ENCODE data around the gene MYOC. TPM values are rescaled to one million over a fixed set of nuclear protein-coding genes. Genes with fewer than 3 reads are reported as not detected.

Gene MYOC
- total RNA-seq, 1 experiment from 2014 or later, result not detected

DNA sequence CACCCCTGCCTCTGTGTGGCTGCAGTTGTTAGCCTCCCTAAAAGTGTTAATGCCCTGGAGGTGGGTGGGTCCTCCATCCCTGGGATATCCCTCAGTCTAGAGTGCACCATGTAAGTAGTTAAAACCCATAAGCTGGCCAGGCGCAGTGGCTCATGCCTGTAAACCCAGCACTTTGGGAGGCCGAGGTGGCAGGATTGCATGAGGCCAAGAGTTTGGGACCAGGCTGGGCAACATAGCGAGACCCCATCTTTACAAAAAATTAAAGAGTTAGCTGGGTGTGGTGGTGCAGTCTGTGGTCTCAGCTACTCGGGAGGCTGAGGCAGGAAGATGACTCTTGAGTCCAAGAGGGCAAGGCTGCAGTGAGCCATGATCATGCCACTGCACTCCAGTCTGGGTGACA is 10.3 kb downstream of the MYOC start:
- Histone ChIP-seq H4K20me1 (ENCODE audit: insufficient read depth) (no peaks in the 10 kb centered on the region), H2AFZ (ENCODE audit: low read depth, low read length, poor library complexity, severe bottlenecking) (no peak overlapping the region), H3K9me2 (ENCODE audit: insufficient read depth) (no peaks in the 10 kb centered on the region), H3K36me3 (ENCODE audit: control insufficient read depth in 1 of 2, insufficient read depth in 2 of 2, low read length in 2 of 2) (no peaks in the 10 kb centered on the region), H3K9ac (ENCODE audit: low read length) (no peak overlapping the region), H3K79me2 (ENCODE audit: insufficient read depth, low read length) (no peaks in the 10 kb centered on the region), H3K9me3 (ENCODE audit: control insufficient read depth in 1 of 2, insufficient read depth in 1 of 2, low read depth in 1 of 2, low read length in 2 of 2) (no peaks in the 10 kb centered on the region), H3K27ac (ENCODE audit: low read depth, low read length) (no peak overlapping the region), H3K4me1 (ENCODE audit: control insufficient read depth in 1 of 2, insufficient read depth in 2 of 2, low read length in 2 of 2) (peaks cover 0 to 9% of the 10 kb centered on the region in 2 experiments; a peak in 2 of 4 replicates), H3K27me3 (ENCODE audit: insufficient read depth, low read length) (no peaks in the 10 kb centered on the region), H3K4me3 (replicated peaks in 1 of 2; ENCODE audit: low read depth in 1 of 2, low read length in 2 of 2) (no peak overlapping the region), H3K4me2 (ENCODE audit: low read length) (no peak overlapping the region)
- CTCF ChIA-PET, result interaction anchor here (1.3 kb wide), 2 partner anchors 13 to 344 kb away, joined by 3 to 4 read pairs; no protein-coding TSS in a partner anchor
- POLR2A ChIA-PET, result no interaction called here
- ATAC-seq (no peak), DNase-seq (ENCODE audit: low read depth, low spot score) (no peak)
- intact Hi-C loops (cut with micrococcal nuclease), result no loop called here
- TF ChIP-seq CBX3 (IDR thresholded peaks at IDR 0.05; ENCODE audit: low read depth) (no peak), ATF3 (IDR thresholded peaks at IDR 0.05) (no peak), TCF7L2 (IDR thresholded peaks at IDR 0.05; ENCODE audit: borderline replicate concordance, extremely low read depth, insufficient read depth, insufficient read length) (no peak), SRF (IDR thresholded peaks at IDR 0.05; ENCODE audit: low read depth) (no peak), ZNF274 (IDR thresholded peaks at IDR 0.05; ENCODE audit: low read depth, low read length) (no peak), POLR2A (IDR thresholded peaks at IDR 0.05; ENCODE audit: borderline replicate concordance, extremely low read depth, insufficient read depth, insufficient read length) (no peak), CEBPB (IDR thresholded peaks at IDR 0.05; ENCODE audit: low read depth) (no peak), RAD21 (IDR thresholded peaks at IDR 0.05; ENCODE audit: low read depth) (no peak), CTCF (IDR thresholded peaks at IDR 0.05 in 2 of 3, conservative IDR thresholded peaks at IDR 0.05 in 1 of 3; ENCODE audit: borderline replicate concordance in 1 of 3, insufficient read depth in 1 of 3, low read depth in 2 of 3, low read length in 2 of 3) (no peak), EGR1 (IDR thresholded peaks at IDR 0.05; ENCODE audit: low read depth) (no peak), REST (IDR thresholded peaks at IDR 0.05; ENCODE audit: low read depth) (no peak), JUND (IDR thresholded peaks at IDR 0.05) (no peak)
- TF ChIP-seq, protein P1, sequence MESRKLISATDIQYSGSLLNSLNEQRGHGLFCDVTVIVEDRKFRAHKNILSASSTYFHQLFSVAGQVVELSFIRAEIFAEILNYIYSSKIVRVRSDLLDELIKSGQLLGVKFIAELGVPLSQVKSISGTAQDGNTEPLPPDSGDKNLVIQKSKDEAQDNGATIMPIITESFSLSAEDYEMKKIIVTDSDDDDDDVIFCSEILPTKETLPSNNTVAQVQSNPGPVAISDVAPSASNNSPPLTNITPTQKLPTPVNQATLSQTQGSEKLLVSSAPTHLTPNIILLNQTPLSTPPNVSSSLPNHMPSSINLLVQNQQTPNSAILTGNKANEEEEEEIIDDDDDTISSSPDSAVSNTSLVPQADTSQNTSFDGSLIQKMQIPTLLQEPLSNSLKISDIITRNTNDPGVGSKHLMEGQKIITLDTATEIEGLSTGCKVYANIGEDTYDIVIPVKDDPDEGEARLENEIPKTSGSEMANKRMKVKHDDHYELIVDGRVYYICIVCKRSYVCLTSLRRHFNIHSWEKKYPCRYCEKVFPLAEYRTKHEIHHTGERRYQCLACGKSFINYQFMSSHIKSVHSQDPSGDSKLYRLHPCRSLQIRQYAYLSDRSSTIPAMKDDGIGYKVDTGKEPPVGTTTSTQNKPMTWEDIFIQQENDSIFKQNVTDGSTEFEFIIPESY (IDR thresholded peaks at IDR 0.05; ENCODE audit: extremely low read depth, insufficient replicate concordance, low read length), result no peak
- no TSS peak for BruUV-seq (replicated peaks)
- RAD21 ChIA-PET (ENCODE audit: low non-redundant PET in 1 of 2, low total read pairs in 2 of 2, uncharacterized antibody in 2 of 2, unreplicated experiment in 2 of 2), result no interaction called here
